Hepatocyte (in vitro differentiated cells): Measurements from ENCODE around the gene BAZ2B.

Experiments used
- CTCF ChIP-seq: fragments of 200-600 bp; sonication (generic); IDR thresholded peaks from 2 replicates; pipeline ENCODE4 v1.5.1; 2016; ENCODE audit warnings: antibody characterized with exemption, mild to moderate bottlenecking; ENCODE audit not compliant: poor library complexity
- EZH2 ChIP-seq: fragments of 200-600 bp; sonication (generic); IDR thresholded peaks from 2 replicates; pipeline ENCODE4 v1.6.1; 2016; ENCODE audit warnings: antibody characterized with exemption, mild to moderate bottlenecking, borderline replicate concordance

- TF ChIP-seq CTCF (no peak), EZH2 (no peak)
Observed at GRCh38 chr2:159592441-159592840, 23.9 kb downstream of the BAZ2B start.
